Hematopoietic multipotent progenitor cell treated with erythropoietin and hydrocortisone succinate and interleukin-3 and kit ligand, for 8 days (in vitro differentiated cells): Measurements from ENCODE around the gene FGF8.

Experiments
- DNase-seq: peaks from one replicate; pipeline ENCODE4 v3.0.0-alpha.2; 2015

Gene FGF8

GRCh38 chr10:101768791-101769170 lies 7.1 kb downstream of the FGF8 start:
- no peak for DNase-seq

GRCh38 chr10:101767966-101768790 lies 7.7 kb downstream of the FGF8 start:
- no peak for DNase-seq

- peak; percentile 52 for DNase-seq
Observed at GRCh38 chr10:101767600-101767945, 8.3 kb downstream of the FGF8 start.

- no peak for DNase-seq
Observed at GRCh38 chr10:101766753-101767599, 8.9 kb downstream of the FGF8 start.

- DNase-seq = no peak
Observed at GRCh38 chr10:101766306-101766705, 9.6 kb downstream of the FGF8 start.

GRCh38 chr10:101763141-101763846 lies 12.6 kb downstream of the FGF8 start:
- no peak for DNase-seq

- no peak for DNase-seq
Observed at GRCh38 chr10:101762736-101763135, 13.2 kb downstream of the FGF8 start.

GRCh38 chr10:101761226-101761625 lies 14.7 kb downstream of the FGF8 start:
- no peak for DNase-seq

- no peak for DNase-seq
Observed at GRCh38 chr10:101760510-101760909, 15.4 kb downstream of the FGF8 start.

GRCh38 chr10:101759309-101760247 lies 16.3 kb downstream of the FGF8 start:
- no peak for DNase-seq

- DNase-seq = no peak
Observed at GRCh38 chr10:101758858-101759257, 17.1 kb downstream of the FGF8 start.

GRCh38 chr10:101752241-101752640 lies 23.7 kb downstream of the FGF8 start:
- no peak for DNase-seq

GRCh38 chr10:101749047-101750016 lies 26.6 kb downstream of the FGF8 start:
- no peak for DNase-seq

GRCh38 chr10:101748496-101748895 lies 27.4 kb downstream of the FGF8 start:
- DNase-seq = no peak

- no peak for DNase-seq
Observed at GRCh38 chr10:101745074-101745696, 30.7 kb downstream of the FGF8 start.

- no peak for DNase-seq
Observed at GRCh38 chr10:101744267-101744666, 31.6 kb downstream of the FGF8 start.

- no peak for DNase-seq
Observed at GRCh38 chr10:101741938-101742337, 34.0 kb downstream of the FGF8 start.

- DNase-seq = no peak
Observed at GRCh38 chr10:101736666-101737065, 39.2 kb downstream of the FGF8 start.

GRCh38 chr10:101732096-101732495 lies 43.8 kb downstream of the FGF8 start:
- DNase-seq = no peak

GRCh38 chr10:101726115-101726387 lies 49.9 kb downstream of the FGF8 start:
- no peak for DNase-seq
